ENCODE results near the gene FNDC4.
A peak's percentile ranks its signal among the peaks of the same experiment; 100 is the strongest.

The FNDC4 gene

GRCh38 chr2:27492557-27492956, 2.4 kb downstream of the FNDC4 start:
- DNase-seq, result no peak

- peak; percentile 72 for DNase-seq
These were observed 5.3 kb downstream of the FNDC4 start, which contains the start of gene IFT172 for GRCh38 chr2:27489498-27490397. TSS of gene IFT172 (minus strand) at chr2:27489743. CDS start at chr2:27489653, 90 bp downstream.

GRCh38 chr2:27489118-27489497, 5.9 kb downstream of the FNDC4 start:
- DNase-seq, result no peak

GRCh38 chr2:27485496-27485895, 9.5 kb downstream of the FNDC4 start:
- DNase-seq, result no peak

- no peak for DNase-seq
These were observed 23.0 kb downstream of the FNDC4 start for GRCh38 chr2:27471961-27472360.

GRCh38 chr2:27464443-27464842, 30.6 kb downstream of the FNDC4 start:
- no peak for DNase-seq

GRCh38 chr2:27461118-27461517, 33.9 kb downstream of the FNDC4 start:
- no peak for DNase-seq

- DNase-seq, result no peak
These were observed 41.0 kb downstream of the FNDC4 start for GRCh38 chr2:27453968-27454367.

GRCh38 chr2:27451095-27451494, 43.9 kb downstream of the FNDC4 start:
- no peak for DNase-seq

- no peak for DNase-seq
These were observed 46.6 kb downstream of the FNDC4 start for GRCh38 chr2:27448381-27448780.

GRCh38 chr2:27446057-27446456, 48.9 kb downstream of the FNDC4 start:
- no peak for DNase-seq

- DNase-seq, result no peak
These were observed 49.4 kb downstream of the FNDC4 start for GRCh38 chr2:27445615-27446014.

- no peak for DNase-seq
These were observed 49.8 kb downstream of the FNDC4 start for GRCh38 chr2:27445155-27445554.

- DNase-seq, result no peak
These were observed 52.1 kb downstream of the FNDC4 start for GRCh38 chr2:27442920-27443282.

GRCh38 chr2:27441958-27442919, 52.8 kb downstream of the FNDC4 start, which contains the start of gene KRTCAP3:
TSS of gene KRTCAP3 (plus strand) at chr2:27442381. CDS start at chr2:27442413, 32 bp downstream.
- DNase-seq, result no peak

Data from GOT3 (cell line).